RKO (cell line): ENCODE measurements around the gene CNTNAP2.

Experiments
- DNase-seq: peaks from one replicate; pipeline ENCODE4 v3.0.0-alpha.2; 2016; ENCODE audit warnings: low spot score

The CNTNAP2 gene

GRCh38 chr7:147405621-147406020 is 1289.0 kb downstream of the CNTNAP2 start:
- no peak for DNase-seq

DNA sequence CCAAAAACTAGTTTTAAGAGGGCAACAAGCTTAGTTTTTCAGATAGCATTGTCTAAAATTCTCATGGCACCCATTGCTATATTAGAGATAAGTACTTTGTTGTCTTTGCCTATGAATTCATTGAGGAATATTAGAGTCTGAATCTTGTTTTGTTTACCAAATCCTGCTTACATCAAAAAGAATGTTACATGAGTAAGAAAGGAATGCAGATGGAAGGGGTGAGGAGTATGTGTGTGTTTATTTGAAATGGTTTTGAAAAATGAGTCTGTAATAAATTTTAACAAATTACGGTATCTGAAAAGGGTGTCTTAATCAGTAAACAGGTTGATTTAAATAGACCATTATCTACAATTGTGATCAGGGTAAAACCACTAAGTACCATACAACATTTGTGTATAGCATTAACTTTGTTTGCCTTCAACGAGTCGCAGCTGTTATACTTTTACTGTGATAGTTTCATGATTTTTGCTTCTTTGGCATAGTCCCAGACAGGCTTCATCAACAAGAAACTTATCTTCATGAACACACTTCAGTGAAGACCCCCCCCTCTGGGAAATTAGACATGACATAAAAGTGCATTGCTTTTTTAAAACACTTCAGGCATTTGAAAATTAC is 1290.0 kb downstream of the CNTNAP2 start:
- DNase-seq, result no peak

GRCh38 chr7:147411096-147411495 is 1294.5 kb downstream of the CNTNAP2 start:
- DNase-seq, result no peak

- DNase-seq, result no peak
Observed at GRCh38 chr7:147412109-147412508, 1295.5 kb downstream of the CNTNAP2 start.

DNA sequence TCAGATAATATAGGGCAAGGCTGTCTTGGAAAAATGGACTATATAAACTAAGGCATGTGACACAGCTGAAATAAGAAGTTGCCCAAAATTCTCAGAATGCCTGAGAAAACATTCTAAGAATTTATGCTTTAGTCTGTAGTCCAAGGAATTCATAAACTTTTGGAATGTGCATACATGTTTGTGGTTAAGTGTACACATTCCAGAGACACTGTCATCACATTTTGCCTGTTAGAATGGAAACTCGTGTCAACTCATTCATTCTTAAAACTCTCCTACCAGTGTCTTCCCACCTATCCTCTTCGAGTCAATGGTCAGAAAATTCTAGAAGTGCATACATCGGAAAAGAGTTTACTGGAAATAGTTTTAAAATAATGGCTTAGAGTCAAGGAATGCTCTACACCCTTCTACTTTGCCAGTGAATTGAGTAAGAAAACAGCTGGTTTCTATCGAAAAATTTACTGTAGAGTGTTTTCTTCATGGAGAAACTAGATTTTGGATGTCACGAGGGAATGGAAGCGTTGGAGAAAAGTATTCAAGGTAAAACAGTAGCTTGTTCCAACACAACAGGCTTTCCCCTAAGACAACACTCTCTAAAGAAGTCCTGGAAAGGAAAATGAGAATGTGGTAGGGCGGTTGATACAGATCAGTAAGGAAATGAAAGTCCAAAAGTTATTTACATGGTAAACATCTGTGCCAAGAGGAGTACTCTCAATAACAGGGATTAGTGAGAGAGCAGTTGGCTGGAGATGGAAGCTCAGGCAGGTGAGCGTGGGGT is 1296.4 kb downstream of the CNTNAP2 start:
- DNase-seq, result no peak

- DNase-seq, result no peak
Observed at GRCh38 chr7:147413557-147413870, 1296.9 kb downstream of the CNTNAP2 start.

GRCh38 chr7:147415991-147416390 is 1299.4 kb downstream of the CNTNAP2 start:
- DNase-seq, result no peak

GRCh38 chr7:147418966-147419365 is 1302.4 kb downstream of the CNTNAP2 start:
- no peak for DNase-seq

GRCh38 chr7:147423875-147424274 is 1307.3 kb downstream of the CNTNAP2 start:
- DNase-seq, result no peak

DNA sequence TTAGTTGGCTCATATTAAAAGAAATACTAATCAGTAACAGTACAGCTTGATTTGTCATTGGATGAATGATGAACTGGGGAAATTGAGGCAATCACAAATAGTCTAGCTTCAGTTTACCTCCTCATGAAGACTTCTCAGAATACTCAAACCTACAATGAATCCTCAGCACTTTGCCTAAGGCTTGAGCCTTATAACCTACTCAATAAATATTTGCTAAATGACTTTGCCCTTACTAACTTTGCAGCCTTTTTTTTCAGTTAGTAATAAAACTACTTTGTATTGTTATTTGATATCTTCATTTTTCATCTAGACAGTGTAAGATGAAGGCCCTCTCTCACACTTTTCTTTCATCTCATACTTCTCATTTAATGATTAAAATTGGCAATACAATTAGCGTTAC is 1311.5 kb downstream of the CNTNAP2 start:
- DNase-seq, result no peak

DNA sequence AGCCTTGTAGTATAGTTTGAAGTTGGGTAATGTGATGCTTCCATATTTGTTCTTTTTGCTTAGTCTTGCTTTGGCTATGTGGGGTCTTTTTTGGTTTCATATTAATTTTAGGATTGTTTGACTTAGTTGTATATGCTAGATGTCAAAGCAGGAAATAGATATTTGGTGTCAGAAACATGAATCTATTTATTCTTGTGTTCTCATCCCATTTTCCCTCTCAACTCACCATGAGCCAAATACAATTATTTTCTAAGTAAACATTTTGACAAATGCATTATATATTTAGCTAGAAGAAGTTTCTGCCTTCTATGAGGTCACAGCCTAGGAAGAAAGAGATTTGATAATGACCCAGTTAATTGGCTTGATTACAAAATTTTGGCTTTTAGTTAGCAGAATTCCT is 1313.4 kb downstream of the CNTNAP2 start:
- DNase-seq, result no peak

DNA sequence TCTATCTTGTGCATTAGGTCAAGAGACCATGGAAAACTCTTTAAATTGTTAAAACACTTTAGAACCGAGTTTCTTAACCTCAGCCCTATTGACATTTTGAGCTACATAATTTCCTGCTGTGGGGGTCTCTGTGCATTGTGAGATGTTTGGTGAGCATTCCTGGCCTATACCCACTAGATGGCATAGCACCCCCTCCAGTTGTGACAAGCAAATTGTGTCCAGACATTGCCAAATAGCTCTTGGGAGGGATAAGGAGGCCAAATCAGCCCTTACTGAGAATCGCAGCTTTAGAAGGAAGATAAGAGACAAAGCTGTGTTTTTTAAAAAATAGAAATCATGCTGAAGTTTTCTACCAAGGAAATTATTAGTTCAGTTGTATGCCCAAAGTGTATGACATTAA is 1315.5 kb downstream of the CNTNAP2 start:
- DNase-seq, result no peak

GRCh38 chr7:147432576-147432975 is 1316.0 kb downstream of the CNTNAP2 start:
- DNase-seq, result no peak

- no peak for DNase-seq
Observed at GRCh38 chr7:147436718-147437117, 1320.1 kb downstream of the CNTNAP2 start.

DNA sequence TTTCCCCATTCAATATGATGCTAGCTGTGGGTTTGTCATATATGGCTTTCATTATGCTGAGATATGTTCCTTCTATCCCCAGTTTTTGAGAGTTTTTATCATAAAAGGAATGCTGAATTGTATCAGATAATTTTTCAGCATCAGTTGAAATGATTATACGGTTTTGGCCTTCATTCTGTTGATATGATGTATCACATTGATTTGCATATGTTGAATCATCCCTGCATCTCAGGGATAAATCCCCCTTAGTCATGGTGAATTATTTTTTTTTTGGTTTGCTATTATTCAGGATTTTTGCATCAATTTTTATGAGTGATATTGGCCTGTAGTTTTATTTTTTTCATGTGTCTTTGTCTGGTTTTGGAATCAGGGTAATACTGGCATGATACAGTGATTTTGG is 1321.6 kb downstream of the CNTNAP2 start:
- DNase-seq, result no peak

DNA sequence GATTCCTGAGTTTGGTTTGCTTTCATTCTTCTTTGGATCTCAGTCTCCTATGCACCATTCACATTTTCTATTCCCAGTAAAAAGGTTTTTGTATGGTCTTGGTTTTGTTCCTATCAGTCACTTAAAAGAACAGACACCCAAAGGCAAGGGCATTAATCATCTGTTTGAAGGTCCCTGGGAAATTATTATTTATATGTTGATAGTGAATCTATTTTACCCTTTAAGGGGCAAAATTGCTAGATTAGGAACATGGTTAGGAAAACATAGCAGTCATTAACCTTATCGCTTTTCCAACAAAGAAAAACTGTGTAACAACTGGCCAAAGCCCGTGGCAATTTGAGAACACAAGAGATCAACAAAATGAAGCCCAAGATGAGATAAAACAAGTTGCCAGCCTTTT is 1327.3 kb downstream of the CNTNAP2 start:
- no peak for DNase-seq

- no peak for DNase-seq
Observed at GRCh38 chr7:147452816-147453215, 1336.2 kb downstream of the CNTNAP2 start.

DNA sequence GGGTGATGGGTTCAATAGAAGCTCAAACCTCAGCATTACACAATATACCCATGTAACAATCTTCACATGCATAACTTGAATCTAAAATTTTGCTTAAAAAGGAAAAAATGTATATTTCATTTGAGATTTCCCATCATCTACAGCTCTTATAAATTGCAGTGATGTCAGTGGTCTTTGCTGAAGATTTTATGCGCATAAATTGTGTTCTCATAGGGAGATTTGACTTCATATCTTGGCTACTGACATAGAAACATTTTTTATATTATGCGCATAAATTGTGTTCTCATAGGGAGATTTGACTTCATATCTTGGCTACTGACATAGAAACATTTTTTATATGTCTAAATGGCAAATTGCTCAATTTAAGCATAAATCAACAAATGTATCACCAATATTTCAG is 1348.6 kb downstream of the CNTNAP2 start:
- no peak for DNase-seq

GRCh38 chr7:147472556-147472955 is 1356.0 kb downstream of the CNTNAP2 start:
- no peak for DNase-seq

DNA sequence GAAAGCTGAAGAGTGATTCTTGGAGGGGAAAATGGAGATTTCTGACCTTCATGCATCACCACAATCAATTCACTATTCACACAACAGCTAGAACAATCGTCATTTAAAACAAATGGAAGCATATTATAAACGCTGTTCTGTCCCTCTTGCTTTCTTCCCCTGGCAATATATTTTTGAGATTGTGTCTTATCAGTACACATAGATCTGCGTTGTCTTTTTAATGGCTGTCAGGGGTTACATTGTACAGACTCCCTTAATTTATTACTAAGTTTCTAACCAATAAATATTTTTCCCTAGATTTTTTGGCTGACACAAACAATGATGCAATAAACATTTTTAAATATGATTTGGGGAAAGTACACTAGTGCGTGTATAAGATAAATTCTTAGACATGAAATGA is 1358.3 kb downstream of the CNTNAP2 start:
- DNase-seq, result no peak

DNA sequence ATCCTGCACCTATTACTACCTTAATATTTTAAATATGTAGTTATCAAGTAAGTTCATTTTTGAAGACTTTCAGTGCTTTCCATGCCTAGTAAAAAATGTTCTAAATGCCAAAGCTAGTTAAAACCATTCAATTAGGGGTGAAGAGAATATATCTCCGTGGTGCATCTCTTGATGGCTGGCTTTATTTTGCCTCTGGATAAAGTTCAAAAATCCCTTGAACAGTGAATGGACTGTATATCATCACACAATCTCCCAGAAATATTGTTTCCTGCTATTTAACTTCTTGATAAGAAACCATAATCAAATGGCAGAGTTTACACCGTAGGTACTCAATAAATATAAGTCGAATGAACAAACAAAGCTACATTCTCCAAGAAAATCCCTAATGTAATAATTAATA is 1360.9 kb downstream of the CNTNAP2 start:
- no peak for DNase-seq

DNA sequence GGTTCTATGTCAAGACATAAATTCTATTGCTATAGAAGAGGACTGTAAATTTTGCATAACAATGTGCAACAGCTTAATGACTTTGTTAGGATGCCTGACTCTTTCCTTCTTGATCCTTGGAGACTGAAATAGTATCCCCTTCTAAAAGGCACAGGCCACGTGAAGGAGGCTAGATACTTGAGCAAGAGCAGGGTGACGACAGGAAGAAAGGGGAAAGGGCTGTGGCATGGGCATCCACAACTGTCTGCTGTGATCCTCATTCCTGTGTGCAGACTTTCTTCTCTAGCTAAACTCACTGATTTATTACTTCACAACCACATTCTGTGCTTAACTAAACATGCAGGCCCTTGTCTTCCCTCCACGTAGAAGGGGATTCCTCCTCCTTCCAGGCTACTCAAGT is 1362.2 kb downstream of the CNTNAP2 start:
- DNase-seq, result no peak

DNA sequence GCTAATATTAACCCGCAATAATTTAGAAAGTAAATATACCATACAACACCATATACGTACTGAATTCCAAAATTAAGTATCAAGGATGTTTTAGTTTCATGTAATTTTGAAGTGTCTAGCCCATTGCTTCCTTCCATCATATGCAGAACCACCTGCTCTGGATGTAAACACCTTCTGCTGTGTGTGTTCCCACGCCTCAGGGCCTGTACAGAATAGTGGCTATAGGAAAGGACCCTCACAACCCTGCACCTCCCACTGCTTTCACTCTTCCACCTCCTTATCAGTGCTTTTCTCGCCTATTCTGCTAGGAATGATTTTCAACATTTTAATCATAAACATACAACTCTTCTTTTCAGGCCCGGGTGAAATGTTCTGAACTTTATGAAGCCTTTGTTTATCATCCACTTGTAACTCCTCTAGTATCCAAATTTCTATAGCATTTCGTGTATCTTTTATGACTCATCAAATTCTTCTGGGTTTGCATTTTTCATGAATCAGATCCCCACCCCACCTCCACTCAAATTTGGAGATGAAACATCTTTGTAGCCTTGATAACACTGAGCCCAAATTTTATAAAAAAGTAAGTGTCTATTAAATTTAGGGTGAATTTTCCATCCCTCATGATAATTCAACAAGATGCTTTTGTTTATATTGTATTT is 1367.2 kb downstream of the CNTNAP2 start:
- no peak for DNase-seq
